ENCODE results near the gene PPARA. TPM values are rescaled to one million over a fixed set of nuclear protein-coding genes. Genes with fewer than 3 reads are reported as not detected.
A peak's percentile ranks its signal among the peaks of the same experiment; 100 is the strongest.

PPARA gene
- total RNA-seq, 1 donor from 2014 or later = 8.4 TPM

DNA sequence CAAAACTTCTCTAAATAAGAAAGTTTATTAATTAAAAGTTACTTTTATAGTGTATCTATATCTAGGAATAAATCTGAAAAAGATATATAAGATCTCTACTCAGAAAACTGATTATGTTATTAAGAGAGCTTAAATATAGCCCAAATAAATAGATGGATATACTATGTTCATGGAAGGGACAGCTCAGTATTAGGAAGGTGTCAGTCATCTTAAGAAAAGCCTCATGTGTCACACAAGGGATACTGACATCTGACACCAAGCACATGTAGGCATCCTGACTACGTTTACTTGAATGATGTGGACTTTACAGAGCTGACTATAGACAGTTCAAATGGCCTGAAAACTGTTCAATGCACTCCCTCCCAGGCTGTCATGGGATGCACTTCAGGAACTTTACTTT is 19.3 kb downstream of the PPARA start:
- Histone ChIP-seq H4K20me1 (ENCODE audit: insufficient read depth, low read length) (no peaks in the 10 kb centered on the region), H3K36me3 (ENCODE audit: insufficient read depth, low read length) (no peaks in the 10 kb centered on the region), H3K4me3 (ENCODE audit: insufficient read depth, low read depth, low read length) (no peak overlapping the region), H3K4me2 (ENCODE audit: low read length) (no peak overlapping the region), H3K9ac (ENCODE audit: low read length) (no peak overlapping the region), H3K79me2 (ENCODE audit: insufficient read depth, low read length) (no peaks in the 10 kb centered on the region), H3K27ac (ENCODE audit: low read depth, low read length) (no peak overlapping the region), H2AFZ (ENCODE audit: low read depth, low read length) (no peak overlapping the region), H3K9me3 (ENCODE audit: insufficient read depth, low read depth, low read length) (no peaks in the 10 kb centered on the region), H3K27me3 (ENCODE audit: insufficient read depth, low read length) (no peaks in the 10 kb centered on the region), H3K4me1 (ENCODE audit: insufficient read depth, low read length) (peaks cover 18% of the 10 kb centered on the region)
- Mint-ChIP-seq H3K4me1 (ENCODE audit: low read depth, unreplicated experiment) (no peaks in the 10 kb centered on the region), H3K27ac (ENCODE audit: unreplicated experiment) (no peak overlapping the region), H3K36me3 (ENCODE audit: low read depth, unreplicated experiment) (no peaks in the 10 kb centered on the region), H3K4me3 (ENCODE audit: unreplicated experiment) (no peak overlapping the region), H3K27me3 (ENCODE audit: low read depth, unreplicated experiment) (no peaks in the 10 kb centered on the region), H3K9me3 (ENCODE audit: unreplicated experiment) (no peaks in the 10 kb centered on the region)
- DNase-seq (ENCODE audit: low read depth) (no peak), FAIRE-seq (peak; percentile 47)
- TF ChIP-seq, protein P1, sequence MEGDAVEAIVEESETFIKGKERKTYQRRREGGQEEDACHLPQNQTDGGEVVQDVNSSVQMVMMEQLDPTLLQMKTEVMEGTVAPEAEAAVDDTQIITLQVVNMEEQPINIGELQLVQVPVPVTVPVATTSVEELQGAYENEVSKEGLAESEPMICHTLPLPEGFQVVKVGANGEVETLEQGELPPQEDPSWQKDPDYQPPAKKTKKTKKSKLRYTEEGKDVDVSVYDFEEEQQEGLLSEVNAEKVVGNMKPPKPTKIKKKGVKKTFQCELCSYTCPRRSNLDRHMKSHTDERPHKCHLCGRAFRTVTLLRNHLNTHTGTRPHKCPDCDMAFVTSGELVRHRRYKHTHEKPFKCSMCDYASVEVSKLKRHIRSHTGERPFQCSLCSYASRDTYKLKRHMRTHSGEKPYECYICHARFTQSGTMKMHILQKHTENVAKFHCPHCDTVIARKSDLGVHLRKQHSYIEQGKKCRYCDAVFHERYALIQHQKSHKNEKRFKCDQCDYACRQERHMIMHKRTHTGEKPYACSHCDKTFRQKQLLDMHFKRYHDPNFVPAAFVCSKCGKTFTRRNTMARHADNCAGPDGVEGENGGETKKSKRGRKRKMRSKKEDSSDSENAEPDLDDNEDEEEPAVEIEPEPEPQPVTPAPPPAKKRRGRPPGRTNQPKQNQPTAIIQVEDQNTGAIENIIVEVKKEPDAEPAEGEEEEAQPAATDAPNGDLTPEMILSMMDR (IDR thresholded peaks at IDR 0.05; ENCODE audit: insufficient read depth, low read depth, low read length) = no peak
- no peak for TF ChIP-seq EZH2 (IDR thresholded peaks at IDR 0.05; ENCODE audit: insufficient read depth, low read length)

- Mint-ChIP-seq H3K4me3 (ENCODE audit: unreplicated experiment) (no peak overlapping the region), H3K27ac (ENCODE audit: unreplicated experiment) (no peak overlapping the region), H3K9me3 (ENCODE audit: unreplicated experiment) (no peaks in the 10 kb centered on the region), H3K36me3 (ENCODE audit: low read depth, unreplicated experiment) (peaks cover 9% of the 10 kb centered on the region), H3K27me3 (ENCODE audit: low read depth, unreplicated experiment) (no peaks in the 10 kb centered on the region), H3K4me1 (ENCODE audit: low read depth, unreplicated experiment) (no peaks in the 10 kb centered on the region)
- Histone ChIP-seq H4K20me1 (ENCODE audit: insufficient read depth, low read length) (no peaks in the 10 kb centered on the region), H3K27me3 (ENCODE audit: insufficient read depth, low read length) (no peaks in the 10 kb centered on the region), H3K79me2 (ENCODE audit: insufficient read depth, low read length) (no peaks in the 10 kb centered on the region), H3K4me2 (ENCODE audit: low read length) (peak overlapping the region; percentile 26), H3K27ac (ENCODE audit: low read depth, low read length) (no peak overlapping the region), H3K36me3 (ENCODE audit: insufficient read depth, low read length) (no peaks in the 10 kb centered on the region), H3K9me3 (ENCODE audit: insufficient read depth, low read depth, low read length) (no peaks in the 10 kb centered on the region), H3K4me3 (ENCODE audit: insufficient read depth, low read depth, low read length) (no peak overlapping the region), H3K4me1 (ENCODE audit: insufficient read depth, low read length) (peaks cover 18% of the 10 kb centered on the region), H2AFZ (ENCODE audit: low read depth, low read length) (no peak overlapping the region), H3K9ac (ENCODE audit: low read length) (no peak overlapping the region)
- FAIRE-seq (no peak), DNase-seq (ENCODE audit: low read depth) (peak; percentile 71)
- TF ChIP-seq, protein P1 (IDR thresholded peaks at IDR 0.05; ENCODE audit: insufficient read depth, low read depth, low read length) = no peak
- TF ChIP-seq EZH2 (IDR thresholded peaks at IDR 0.05; ENCODE audit: insufficient read depth, low read length) = no peak
Observed at GRCh38 chr22:46171940-46172339, 21.6 kb downstream of the PPARA start.

- H3K9ac ChIP-seq (ENCODE audit: low read length) = no peak overlapping the region
- no peak overlapping the region for H3K27ac ChIP-seq (ENCODE audit: low read depth, low read length)
- no peak overlapping the region for H3K4me3 ChIP-seq (ENCODE audit: insufficient read depth, low read depth, low read length)
- Mint-ChIP-seq H3K36me3 (ENCODE audit: low read depth, unreplicated experiment) (peaks cover 12% of the 10 kb centered on the region), H3K27me3 (ENCODE audit: low read depth, unreplicated experiment) (no peaks in the 10 kb centered on the region), H3K27ac (ENCODE audit: unreplicated experiment) (no peak overlapping the region), H3K9me3 (ENCODE audit: unreplicated experiment) (no peaks in the 10 kb centered on the region), H3K4me3 (ENCODE audit: unreplicated experiment) (no peak overlapping the region), H3K4me1 (ENCODE audit: low read depth, unreplicated experiment) (no peaks in the 10 kb centered on the region)
- H3K9me3 ChIP-seq (ENCODE audit: insufficient read depth, low read depth, low read length) = no peaks in the 10 kb centered on the region
- TF ChIP-seq, protein P1 (IDR thresholded peaks at IDR 0.05; ENCODE audit: insufficient read depth, low read depth, low read length) = no peak
- TF ChIP-seq EZH2 (IDR thresholded peaks at IDR 0.05; ENCODE audit: insufficient read depth, low read length) = no peak
- no peaks in the 10 kb centered on the region for H4K20me1 ChIP-seq (ENCODE audit: insufficient read depth, low read length)
- no peak for DNase-seq (ENCODE audit: low read depth)
- H3K36me3 ChIP-seq (ENCODE audit: insufficient read depth, low read length) = no peaks in the 10 kb centered on the region
- peak overlapping the region; percentile 26 for H3K4me2 ChIP-seq (ENCODE audit: low read length)
- no peak overlapping the region for H2AFZ ChIP-seq (ENCODE audit: low read depth, low read length)
- H3K27me3 ChIP-seq (ENCODE audit: insufficient read depth, low read length) = no peaks in the 10 kb centered on the region
- H3K79me2 ChIP-seq (ENCODE audit: insufficient read depth, low read length) = no peaks in the 10 kb centered on the region
- peaks cover 18% of the 10 kb centered on the region for H3K4me1 ChIP-seq (ENCODE audit: insufficient read depth, low read length)
- FAIRE-seq = no peak
Observed at GRCh38 chr22:46172522-46173110, 22.3 kb downstream of the PPARA start.

Measured in astrocyte (in vitro differentiated cells and primary cell).